GM12878 (cell line): ENCODE results near the gene APOM. TPM values are rescaled to one million over a fixed set of nuclear protein-coding genes. Genes with fewer than 3 reads are reported as not detected.

ENCODE experiments used
- CHD4 ChIP-seq: fragments of 200-600 bp; sonication (generic); IDR thresholded peaks from 2 replicates; pipeline ENCODE4 v1.6.1; 2016; ENCODE audit warnings: mild to moderate bottlenecking
- EED ChIP-seq: sonication (generic); IDR thresholded peaks from 2 replicates; pipeline ENCODE4 v1.6.1; 2016; ENCODE audit warnings: antibody characterized with exemption, low read depth
- ESRRA ChIP-seq: IDR thresholded peaks from 2 replicates; pipeline ENCODE4 v1.6.1; 2012; ENCODE audit warnings: mild to moderate bottlenecking, low read length, improper control_type of control experiment
- FOXK2 ChIP-seq: fragments of 450-650 bp; IDR thresholded peaks from 2 replicates; pipeline ENCODE4 v1.6.1; 2017; ENCODE audit warnings: mild to moderate bottlenecking, moderate library complexity
- HDAC2 ChIP-seq: fragments of 200-600 bp; sonication (generic); IDR thresholded peaks from 2 replicates; pipeline ENCODE4 v1.6.1; 2017
- HDAC6 ChIP-seq: fragments of 200-600 bp; sonication (generic); IDR thresholded peaks from one replicate; pipeline ENCODE4 v1.8.0; 2017; ENCODE audit warnings: antibody characterized with exemption; ENCODE audit not compliant: unreplicated experiment
- HDGF ChIP-seq: fragments of 450-650 bp; IDR thresholded peaks from 2 replicates; pipeline ENCODE4 v1.6.1; 2016; ENCODE audit warnings: antibody characterized with exemption
- JUNB ChIP-seq: IDR thresholded peaks from 2 replicates; pipeline ENCODE4 v1.6.1; 2016; ENCODE audit warnings: antibody characterized with exemption, mild to moderate bottlenecking
- JUND ChIP-seq: IDR thresholded peaks from 2 replicates; pipeline ENCODE4 v1.6.1; 2012; ENCODE audit warnings: low read depth, mild to moderate bottlenecking, low read length, improper control_type of control experiment, moderate library complexity
- MEF2A ChIP-seq: IDR thresholded peaks from 2 replicates; pipeline ENCODE4 v1.6.1; 2011; ENCODE audit warnings: low read depth, mild to moderate bottlenecking, low read length, moderate library complexity; ENCODE audit not compliant: insufficient read depth
- NR2C1 ChIP-seq: fragments of 450-650 bp; IDR thresholded peaks from 2 replicates; pipeline ENCODE4 v1.6.1; 2017; ENCODE audit warnings: antibody characterized with exemption, mild to moderate bottlenecking, moderate library complexity
- NR2C2 ChIP-seq: IDR thresholded peaks from 2 replicates; pipeline ENCODE4 v1.6.1; 2011; ENCODE audit warnings: borderline replicate concordance, low read depth; ENCODE audit not compliant: control insufficient read depth, insufficient read length
- PAX8 ChIP-seq: fragments of 450-650 bp; IDR thresholded peaks from 2 replicates; pipeline ENCODE4 v1.6.1; 2017; ENCODE audit warnings: mild to moderate bottlenecking, moderate library complexity
- RAD51 ChIP-seq: fragments of 450-650 bp; IDR thresholded peaks from 2 replicates; pipeline ENCODE4 v1.6.1; 2016; ENCODE audit warnings: moderate library complexity, mild to moderate bottlenecking, inconsistent platforms
- RBBP5 ChIP-seq: fragments of 200-600 bp; sonication (generic); conservative IDR thresholded peaks from 2 replicates; pipeline ENCODE4 v1.6.1; 2016
- SIX5 ChIP-seq: IDR thresholded peaks from 2 replicates; pipeline ENCODE4 v1.6.1; 2011; ENCODE audit warnings: mild to moderate bottlenecking, low read depth, low read length, moderate library complexity; ENCODE audit not compliant: severe bottlenecking
- TCF12 ChIP-seq: IDR thresholded peaks from 2 replicates; pipeline ENCODE4 v1.6.1; 2011; ENCODE audit warnings: low read depth, mild to moderate bottlenecking, low read length
- ZNF207 ChIP-seq: fragments of 450-650 bp; IDR thresholded peaks from 2 replicates; pipeline ENCODE4 v1.6.1; 2014; ENCODE audit warnings: antibody characterized with exemption, mild to moderate bottlenecking, borderline replicate concordance
- polyA plus RNA-seq, 11 experiments: library from polyadenylated mRNA; depleted of rRNA in 4 of 11; unstranded in 6 of 11; stranded (reverse) in 5 of 11; fragments of >200 nt; fragmentation: Nextera tagmentation in 4 of 11; fragmentation: Illumina TruSeq in 1 of 11; extraction: Ambion mirVana in 4 of 11; extraction: Trizol in 1 of 11; gene quantifications; 1 replicate in 1 of 11; 2 replicates in 10 of 11; pipeline versions ENCODE4 v1.2.1 to v1.2.3, GENCODE V29; 2011 to 2016; ENCODE audit warnings: inconsistent platforms in 2 of 11, missing spikeins in 2 of 11, low read depth in 1 of 11
- total RNA-seq, 4 experiments: library from RNA; depleted of rRNA in 3 of 4; stranded (reverse); fragments of >200 nt in 3 of 4; fragmentation: Illumina TruSeq in 1 of 4; extraction: Trizol in 1 of 4; gene quantifications; 2 replicates each; pipeline versions ENCODE4 v1.2.1 to v1.2.3, GENCODE V29; 2013 to 2021
- TF ChIP-seq, protein P1 (sequence below): fragments of 450-650 bp; formaldehyde crosslinking; IDR thresholded peaks from 2 replicates; pipeline ENCODE4 v1.4.0; 2020; ENCODE audit warnings: mild to moderate bottlenecking, moderate library complexity
- TF ChIP-seq, protein P2 (sequence below): IDR thresholded peaks from 2 replicates; pipeline ENCODE4 v1.6.1; 2012; ENCODE audit warnings: low read depth, low read length, improper control_type of control experiment
- TF ChIP-seq, protein P3 (sequence below): fragments of 450-650 bp; conservative IDR thresholded peaks from 2 replicates; pipeline ENCODE4 v1.6.1; 2017; ENCODE audit warnings: mild to moderate bottlenecking, moderate library complexity
- TF ChIP-seq, protein P4 (sequence below): fragments of 150-350 bp; IDR thresholded peaks from 2 replicates; pipeline ENCODE4 v1.6.1; 2016; ENCODE audit warnings: low read depth, low read length

The APOM gene
- total and polyA plus RNA-seq, 10 of the 15 experiments (the other 5 are each of a cell fraction or from before 2014, with no cell fraction given) = 4.0 to 14.1 (median 7.1) TPM

DNA sequence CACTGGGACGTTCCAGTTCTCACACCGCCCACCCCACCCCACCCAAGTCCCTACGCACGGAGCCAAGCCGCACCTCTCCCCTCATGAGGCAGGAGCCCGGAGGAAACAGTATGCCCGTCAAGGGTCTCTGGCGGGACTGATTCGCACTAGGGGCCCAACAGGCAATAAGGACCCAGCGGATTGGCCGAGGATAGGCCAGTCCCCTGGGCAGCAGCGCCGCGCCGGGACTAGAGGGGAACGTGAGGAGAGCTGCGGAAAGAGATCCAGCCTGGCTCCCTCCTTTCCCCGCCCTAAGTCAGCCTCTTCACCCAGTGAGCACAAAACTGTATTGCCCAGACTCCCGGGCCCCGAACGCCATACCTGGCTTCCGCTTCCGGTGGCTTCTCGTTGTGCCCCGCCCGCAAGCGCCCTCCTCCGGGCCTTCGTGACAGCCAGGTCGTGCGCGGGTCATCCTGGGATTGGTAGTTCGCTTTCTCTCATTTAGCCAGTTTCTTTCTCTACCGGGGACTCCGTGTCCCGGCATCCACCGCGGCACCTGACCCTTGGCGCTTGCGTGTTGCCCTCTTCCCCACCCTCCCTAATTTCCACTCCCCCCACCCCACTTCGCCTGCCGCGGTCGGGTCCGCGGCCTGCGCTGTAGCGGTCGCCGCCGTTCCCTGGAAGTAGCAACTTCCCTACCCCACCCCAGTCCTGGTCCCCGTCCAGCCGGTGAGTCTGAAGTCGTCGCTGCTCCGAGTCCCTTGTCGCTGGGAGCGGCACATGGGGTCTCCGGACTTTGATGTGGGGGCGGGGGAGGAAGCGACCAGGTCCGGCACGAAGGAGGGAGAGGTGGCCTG, 10.0 kb downstream of the APOM start, which contains the start of gene CSNK2B (continued):
- TF ChIP-seq HDAC6 (no peak), RBBP5 (no peak), MEF2A (no peak), PAX8 (no peak), TCF12 (peak; percentile 19; the same call in 1 of the 2 replicates), FOXK2 (no peak), JUNB (no peak), CHD4 (no peak), JUND (no peak), HDAC2 (no peak), NR2C2 (no peak), ESRRA (no peak), SIX5 (peak; percentile 93), EED (no peak), ZNF207 (no peak; the same call in 1 of the 2 replicates), RAD51 (peak; percentile 70), HDGF (no peak; the same call in 1 of the 2 replicates), NR2C1 (peak; percentile 98)
- TF ChIP-seq, protein P1, sequence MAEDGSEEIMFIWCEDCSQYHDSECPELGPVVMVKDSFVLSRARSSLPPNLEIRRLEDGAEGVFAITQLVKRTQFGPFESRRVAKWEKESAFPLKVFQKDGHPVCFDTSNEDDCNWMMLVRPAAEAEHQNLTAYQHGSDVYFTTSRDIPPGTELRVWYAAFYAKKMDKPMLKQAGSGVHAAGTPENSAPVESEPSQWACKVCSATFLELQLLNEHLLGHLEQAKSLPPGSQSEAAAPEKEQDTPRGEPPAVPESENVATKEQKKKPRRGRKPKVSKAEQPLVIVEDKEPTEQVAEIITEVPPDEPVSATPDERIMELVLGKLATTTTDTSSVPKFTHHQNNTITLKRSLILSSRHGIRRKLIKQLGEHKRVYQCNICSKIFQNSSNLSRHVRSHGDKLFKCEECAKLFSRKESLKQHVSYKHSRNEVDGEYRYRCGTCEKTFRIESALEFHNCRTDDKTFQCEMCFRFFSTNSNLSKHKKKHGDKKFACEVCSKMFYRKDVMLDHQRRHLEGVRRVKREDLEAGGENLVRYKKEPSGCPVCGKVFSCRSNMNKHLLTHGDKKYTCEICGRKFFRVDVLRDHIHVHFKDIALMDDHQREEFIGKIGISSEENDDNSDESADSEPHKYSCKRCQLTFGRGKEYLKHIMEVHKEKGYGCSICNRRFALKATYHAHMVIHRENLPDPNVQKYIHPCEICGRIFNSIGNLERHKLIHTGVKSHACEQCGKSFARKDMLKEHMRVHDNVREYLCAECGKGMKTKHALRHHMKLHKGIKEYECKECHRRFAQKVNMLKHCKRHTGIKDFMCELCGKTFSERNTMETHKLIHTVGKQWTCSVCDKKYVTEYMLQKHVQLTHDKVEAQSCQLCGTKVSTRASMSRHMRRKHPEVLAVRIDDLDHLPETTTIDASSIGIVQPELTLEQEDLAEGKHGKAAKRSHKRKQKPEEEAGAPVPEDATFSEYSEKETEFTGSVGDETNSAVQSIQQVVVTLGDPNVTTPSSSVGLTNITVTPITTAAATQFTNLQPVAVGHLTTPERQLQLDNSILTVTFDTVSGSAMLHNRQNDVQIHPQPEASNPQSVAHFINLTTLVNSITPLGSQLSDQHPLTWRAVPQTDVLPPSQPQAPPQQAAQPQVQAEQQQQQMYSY (CRISPR knock-in tag) = no peak
- TF ChIP-seq, protein P2, sequence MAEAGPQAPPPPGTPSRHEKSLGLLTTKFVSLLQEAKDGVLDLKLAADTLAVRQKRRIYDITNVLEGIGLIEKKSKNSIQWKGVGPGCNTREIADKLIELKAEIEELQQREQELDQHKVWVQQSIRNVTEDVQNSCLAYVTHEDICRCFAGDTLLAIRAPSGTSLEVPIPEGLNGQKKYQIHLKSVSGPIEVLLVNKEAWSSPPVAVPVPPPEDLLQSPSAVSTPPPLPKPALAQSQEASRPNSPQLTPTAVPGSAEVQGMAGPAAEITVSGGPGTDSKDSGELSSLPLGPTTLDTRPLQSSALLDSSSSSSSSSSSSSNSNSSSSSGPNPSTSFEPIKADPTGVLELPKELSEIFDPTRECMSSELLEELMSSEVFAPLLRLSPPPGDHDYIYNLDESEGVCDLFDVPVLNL = no peak
- TF ChIP-seq, protein P3, sequence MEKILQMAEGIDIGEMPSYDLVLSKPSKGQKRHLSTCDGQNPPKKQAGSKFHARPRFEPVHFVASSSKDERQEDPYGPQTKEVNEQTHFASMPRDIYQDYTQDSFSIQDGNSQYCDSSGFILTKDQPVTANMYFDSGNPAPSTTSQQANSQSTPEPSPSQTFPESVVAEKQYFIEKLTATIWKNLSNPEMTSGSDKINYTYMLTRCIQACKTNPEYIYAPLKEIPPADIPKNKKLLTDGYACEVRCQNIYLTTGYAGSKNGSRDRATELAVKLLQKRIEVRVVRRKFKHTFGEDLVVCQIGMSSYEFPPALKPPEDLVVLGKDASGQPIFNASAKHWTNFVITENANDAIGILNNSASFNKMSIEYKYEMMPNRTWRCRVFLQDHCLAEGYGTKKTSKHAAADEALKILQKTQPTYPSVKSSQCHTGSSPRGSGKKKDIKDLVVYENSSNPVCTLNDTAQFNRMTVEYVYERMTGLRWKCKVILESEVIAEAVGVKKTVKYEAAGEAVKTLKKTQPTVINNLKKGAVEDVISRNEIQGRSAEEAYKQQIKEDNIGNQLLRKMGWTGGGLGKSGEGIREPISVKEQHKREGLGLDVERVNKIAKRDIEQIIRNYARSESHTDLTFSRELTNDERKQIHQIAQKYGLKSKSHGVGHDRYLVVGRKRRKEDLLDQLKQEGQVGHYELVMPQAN = peak; percentile 63
- TF ChIP-seq, protein P4, sequence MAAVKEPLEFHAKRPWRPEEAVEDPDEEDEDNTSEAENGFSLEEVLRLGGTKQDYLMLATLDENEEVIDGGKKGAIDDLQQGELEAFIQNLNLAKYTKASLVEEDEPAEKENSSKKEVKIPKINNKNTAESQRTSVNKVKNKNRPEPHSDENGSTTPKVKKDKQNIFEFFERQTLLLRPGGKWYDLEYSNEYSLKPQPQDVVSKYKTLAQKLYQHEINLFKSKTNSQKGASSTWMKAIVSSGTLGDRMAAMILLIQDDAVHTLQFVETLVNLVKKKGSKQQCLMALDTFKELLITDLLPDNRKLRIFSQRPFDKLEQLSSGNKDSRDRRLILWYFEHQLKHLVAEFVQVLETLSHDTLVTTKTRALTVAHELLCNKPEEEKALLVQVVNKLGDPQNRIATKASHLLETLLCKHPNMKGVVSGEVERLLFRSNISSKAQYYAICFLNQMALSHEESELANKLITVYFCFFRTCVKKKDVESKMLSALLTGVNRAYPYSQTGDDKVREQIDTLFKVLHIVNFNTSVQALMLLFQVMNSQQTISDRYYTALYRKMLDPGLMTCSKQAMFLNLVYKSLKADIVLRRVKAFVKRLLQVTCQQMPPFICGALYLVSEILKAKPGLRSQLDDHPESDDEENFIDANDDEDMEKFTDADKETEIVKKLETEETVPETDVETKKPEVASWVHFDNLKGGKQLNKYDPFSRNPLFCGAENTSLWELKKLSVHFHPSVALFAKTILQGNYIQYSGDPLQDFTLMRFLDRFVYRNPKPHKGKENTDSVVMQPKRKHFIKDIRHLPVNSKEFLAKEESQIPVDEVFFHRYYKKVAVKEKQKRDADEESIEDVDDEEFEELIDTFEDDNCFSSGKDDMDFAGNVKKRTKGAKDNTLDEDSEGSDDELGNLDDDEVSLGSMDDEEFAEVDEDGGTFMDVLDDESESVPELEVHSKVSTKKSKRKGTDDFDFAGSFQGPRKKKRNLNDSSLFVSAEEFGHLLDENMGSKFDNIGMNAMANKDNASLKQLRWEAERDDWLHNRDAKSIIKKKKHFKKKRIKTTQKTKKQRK = no peak
